ENCODE measurements around the gene MRPS10.

MRPS10 gene

GRCh38 chr6:42260972-42261371, 43.3 kb upstream of the MRPS10 start:
- in situ Hi-C loops (cut with MboI; ENCODE audit: low pct_unique_long_range_greater_than_20kb, low sequenced_read_pairs, unreplicated experiment), result loop anchor here (25.0 kb wide), 1 partner anchor 276 kb away; no protein-coding TSS in a partner anchor
- peak; percentile 64 for TF ChIP-seq CTCF (IDR thresholded peaks at IDR 0.05; ENCODE audit: extremely low read depth, insufficient read depth, missing control alignments)
- DNase-seq (ENCODE audit: low spot score), result peak; percentile 79

- no peak for TF ChIP-seq CTCF (IDR thresholded peaks at IDR 0.05; ENCODE audit: extremely low read depth, insufficient read depth, missing control alignments)
- in situ Hi-C loops (cut with MboI; ENCODE audit: low pct_unique_long_range_greater_than_20kb, low sequenced_read_pairs, unreplicated experiment), result loop anchor here (25.0 kb wide), 1 partner anchor 277 kb away; no protein-coding TSS in a partner anchor
- DNase-seq (ENCODE audit: low spot score), result peak; percentile 47
Measured at GRCh38 chr6:42260396-42260888, 42.8 kb upstream of the MRPS10 start.

GRCh38 chr6:42259841-42260395, 42.3 kb upstream of the MRPS10 start:
- no peak for TF ChIP-seq CTCF (IDR thresholded peaks at IDR 0.05; ENCODE audit: extremely low read depth, insufficient read depth, missing control alignments)
- in situ Hi-C loops (cut with MboI; ENCODE audit: low pct_unique_long_range_greater_than_20kb, low sequenced_read_pairs, unreplicated experiment), result loop anchor here (25.0 kb wide), 1 partner anchor 277 kb away; no protein-coding TSS in a partner anchor
- no peak for DNase-seq (ENCODE audit: low spot score)

GRCh38 chr6:42259286-42259685, 41.6 kb upstream of the MRPS10 start:
- TF ChIP-seq CTCF (IDR thresholded peaks at IDR 0.05; ENCODE audit: extremely low read depth, insufficient read depth, missing control alignments), result no peak
- DNase-seq (ENCODE audit: low spot score), result no peak
- in situ Hi-C loops (cut with MboI; ENCODE audit: low pct_unique_long_range_greater_than_20kb, low sequenced_read_pairs, unreplicated experiment), result loop anchor here (25.0 kb wide), 1 partner anchor 278 kb away; no protein-coding TSS in a partner anchor

GRCh38 chr6:42257614-42258013, 40.0 kb upstream of the MRPS10 start:
- no peak for TF ChIP-seq CTCF (IDR thresholded peaks at IDR 0.05; ENCODE audit: extremely low read depth, insufficient read depth, missing control alignments)
- in situ Hi-C loops (cut with MboI; ENCODE audit: low pct_unique_long_range_greater_than_20kb, low sequenced_read_pairs, unreplicated experiment), result loop anchor here (25.0 kb wide), 1 partner anchor 280 kb away; no protein-coding TSS in a partner anchor
- no peak for DNase-seq (ENCODE audit: low spot score)

GRCh38 chr6:42257063-42257462, 39.4 kb upstream of the MRPS10 start:
- TF ChIP-seq CTCF (IDR thresholded peaks at IDR 0.05; ENCODE audit: extremely low read depth, insufficient read depth, missing control alignments), result no peak
- no peak for DNase-seq (ENCODE audit: low spot score)
- in situ Hi-C loops (cut with MboI; ENCODE audit: low pct_unique_long_range_greater_than_20kb, low sequenced_read_pairs, unreplicated experiment), result loop anchor here (25.0 kb wide), 1 partner anchor 280 kb away; no protein-coding TSS in a partner anchor

Measured in GM13977 (cell line).